Activated CD4-positive, alpha-beta T cell treated with anti-CD3 and anti-CD28 coated beads, Interleukin-2, amount 50 U/mL, for 24 hours (primary cell): ENCODE data around the gene PDCD4.
A peak's percentile ranks its signal among the peaks of the same experiment; 100 is the strongest.
"Not testable (repeated sequence)": the region's sequence is repeated elsewhere in the genome, so short reads cannot be mapped to it uniquely, and the experiment has no call there.

Experiments
- DNase-seq, 2 donors: peaks; one replicate each; pipeline ENCODE4 v3.0.0-alpha.2; 2020; ENCODE audit warnings: low read depth in 1 of 2, low spot score in 1 of 2

Gene PDCD4

DNA sequence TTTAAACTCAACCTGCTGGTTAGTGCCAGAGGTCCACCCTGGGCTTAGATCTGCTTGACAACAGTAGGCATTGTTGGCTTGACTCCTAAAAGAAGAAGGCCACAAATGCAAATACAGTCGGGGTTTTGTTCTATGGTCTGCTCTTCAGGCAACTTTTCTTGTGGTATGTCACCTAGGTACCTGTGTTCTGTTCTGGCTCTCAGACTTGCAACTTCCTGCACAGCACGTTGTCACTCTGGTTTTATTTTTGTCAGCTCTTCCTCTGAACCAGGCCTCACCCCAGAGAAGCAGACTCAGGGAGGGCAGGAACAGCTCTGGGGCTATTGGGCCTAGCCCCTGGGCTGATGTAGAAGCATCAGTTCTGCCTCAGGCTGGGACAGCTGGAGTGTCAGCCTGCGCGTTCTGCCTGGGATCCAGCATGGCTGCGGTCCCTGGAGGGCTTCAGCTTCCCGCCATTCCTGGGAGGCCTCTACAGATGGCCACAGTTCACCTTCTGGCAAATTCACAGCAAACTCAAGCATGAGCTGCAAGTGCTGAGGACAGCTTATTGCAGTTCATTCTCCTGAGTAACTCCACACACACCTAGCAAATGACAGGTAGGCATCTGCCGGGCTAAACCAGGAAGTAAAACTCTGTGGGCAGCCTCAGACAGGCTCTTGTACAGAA is 11.0 kb upstream of the PDCD4 start:
- no peak for DNase-seq

- no peak for DNase-seq
Observed at GRCh38 chr10:110861476-110861875, 10.3 kb upstream of the PDCD4 start.

GRCh38 chr10:110861930-110862649 is 9.6 kb upstream of the PDCD4 start:
- DNase-seq, result no peak

DNA sequence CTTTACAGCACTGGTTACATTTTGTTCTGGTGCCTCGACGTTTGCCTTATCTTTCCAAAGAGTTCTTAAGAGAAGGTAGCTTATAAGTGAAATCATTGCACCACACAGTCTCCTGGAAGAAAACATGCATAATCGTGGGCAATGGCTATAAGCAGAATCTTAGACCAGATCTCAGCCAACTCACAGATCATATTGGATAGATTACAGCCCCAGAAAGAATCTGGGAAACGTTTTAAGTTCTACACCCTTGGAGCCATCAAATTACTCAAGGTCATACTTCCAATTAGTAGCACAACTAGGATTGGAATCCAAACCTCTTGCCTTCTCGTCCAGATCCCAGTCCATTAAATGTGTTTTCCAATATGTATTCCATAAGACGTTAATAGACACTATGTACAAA is 8.8 kb upstream of the PDCD4 start:
- no peak for DNase-seq

DNA sequence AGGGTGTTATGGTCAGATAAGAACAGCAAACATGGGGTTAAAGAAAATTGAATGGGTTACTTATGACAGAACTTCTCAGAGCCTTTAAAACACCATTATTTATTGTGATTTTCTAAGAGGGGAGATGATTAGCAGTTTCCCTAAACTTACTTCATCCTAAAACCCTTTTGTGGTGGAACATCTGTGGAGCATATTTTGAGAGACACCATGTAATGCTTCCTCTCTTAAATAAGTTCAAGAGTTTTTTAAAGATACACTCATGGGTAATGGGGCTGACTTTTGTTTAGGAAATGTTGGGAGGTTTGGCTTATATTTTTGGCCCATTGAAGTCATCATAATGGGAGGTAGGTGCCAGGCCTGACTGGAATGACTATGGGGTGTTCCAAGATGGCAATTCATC is 8.4 kb upstream of the PDCD4 start:
- DNase-seq, result no peak

- DNase-seq, result no peak
Observed at GRCh38 chr10:110863956-110864355, 7.8 kb upstream of the PDCD4 start.

DNA sequence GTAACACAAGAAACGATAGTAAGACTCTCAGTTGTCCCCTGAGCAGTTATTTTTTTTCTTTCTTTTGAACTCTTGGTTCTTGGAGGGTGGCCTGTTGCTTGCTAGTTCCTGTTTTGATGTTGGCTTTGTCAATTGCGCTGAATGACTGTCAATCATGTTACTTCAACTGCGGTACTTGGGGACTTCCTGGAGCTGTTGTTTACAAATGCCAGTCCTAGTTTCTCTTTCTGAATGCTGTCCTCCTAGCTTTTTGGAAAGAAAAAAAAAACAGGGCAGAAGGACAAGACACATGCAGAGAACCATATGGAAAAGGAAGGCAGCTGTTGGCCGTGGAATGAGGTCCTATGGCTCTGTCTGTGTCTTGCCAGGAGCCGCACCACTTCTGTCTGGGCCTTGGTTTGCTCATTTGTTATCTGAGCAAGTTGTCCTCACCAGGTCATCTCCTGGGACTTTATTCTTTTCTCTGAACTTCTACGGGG is 7.0 kb upstream of the PDCD4 start:
- DNase-seq, result peak in 1 of 2 donors; percentile 36

GRCh38 chr10:110865186-110865808 is 6.4 kb upstream of the PDCD4 start:
- no peak for DNase-seq

DNA sequence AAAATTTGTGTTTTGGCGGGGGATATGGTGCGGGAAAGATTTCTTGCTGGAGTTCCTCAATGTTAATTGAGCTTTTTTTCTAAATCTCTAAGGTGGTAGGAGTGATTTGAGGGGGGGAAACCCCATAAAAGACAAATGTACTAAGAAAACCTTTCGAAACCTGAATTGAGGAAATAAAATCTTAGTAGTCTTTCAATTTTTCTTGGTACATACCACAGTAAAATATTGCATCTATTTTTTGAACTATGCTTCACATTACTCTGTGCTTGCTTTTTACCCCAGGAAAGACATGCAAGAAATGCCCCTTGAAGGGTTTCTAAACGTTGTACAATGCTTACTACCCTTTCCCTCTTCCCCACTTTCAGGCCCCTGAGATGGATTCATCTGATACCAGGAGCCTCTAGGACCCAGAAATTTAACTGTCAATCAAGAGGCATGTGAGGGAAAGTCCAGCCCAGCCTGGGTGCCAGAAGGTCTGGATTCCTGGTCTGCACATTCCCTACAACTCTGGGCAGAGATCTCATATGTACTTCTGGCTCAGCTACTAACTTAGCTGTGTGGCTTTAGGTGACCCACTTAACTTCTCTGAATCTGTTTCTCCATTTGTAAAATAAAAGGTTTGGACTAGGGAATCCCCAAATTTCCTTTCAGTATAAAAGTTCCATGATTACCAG is 5.8 kb upstream of the PDCD4 start:
- DNase-seq, result no peak

DNA sequence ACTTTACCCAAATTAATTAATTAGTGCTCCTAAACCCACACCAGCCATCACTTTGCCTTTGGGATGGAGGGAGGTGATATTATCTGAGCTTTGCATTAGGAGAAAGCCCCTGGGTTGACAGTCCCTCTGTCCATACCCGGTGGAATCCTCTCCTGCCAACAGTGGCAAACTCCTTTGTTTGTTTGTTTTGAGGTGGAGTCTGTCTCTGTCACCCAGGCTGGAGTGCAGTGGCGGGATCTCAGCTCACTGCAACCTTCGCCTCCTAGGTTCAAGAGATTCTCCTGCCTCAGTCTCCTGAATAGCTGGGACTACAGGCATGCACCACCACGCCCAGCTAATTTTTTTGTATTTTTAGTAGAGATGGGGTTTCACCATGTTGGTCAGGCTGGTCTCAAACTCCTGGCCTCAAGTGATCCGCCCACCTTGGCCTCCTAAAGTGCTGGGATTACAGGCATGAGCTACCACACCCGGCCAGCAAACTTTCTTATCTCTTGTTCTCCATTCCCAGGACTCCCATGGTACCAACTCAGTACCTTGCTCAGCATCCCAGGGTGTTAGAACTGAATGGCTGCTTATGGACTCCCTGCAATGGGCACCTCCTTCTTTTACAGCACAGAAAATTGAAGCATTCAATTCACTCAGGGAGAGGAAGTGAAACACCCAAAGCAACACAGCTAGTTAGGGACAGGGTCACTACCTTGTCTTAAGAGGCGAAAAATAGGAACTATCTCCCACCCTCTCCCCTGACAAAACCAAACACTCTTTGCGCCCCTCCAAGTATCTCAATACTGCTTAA is 4.5 kb upstream of the PDCD4 start:
- DNase-seq, result not testable (repeated sequence)

DNA sequence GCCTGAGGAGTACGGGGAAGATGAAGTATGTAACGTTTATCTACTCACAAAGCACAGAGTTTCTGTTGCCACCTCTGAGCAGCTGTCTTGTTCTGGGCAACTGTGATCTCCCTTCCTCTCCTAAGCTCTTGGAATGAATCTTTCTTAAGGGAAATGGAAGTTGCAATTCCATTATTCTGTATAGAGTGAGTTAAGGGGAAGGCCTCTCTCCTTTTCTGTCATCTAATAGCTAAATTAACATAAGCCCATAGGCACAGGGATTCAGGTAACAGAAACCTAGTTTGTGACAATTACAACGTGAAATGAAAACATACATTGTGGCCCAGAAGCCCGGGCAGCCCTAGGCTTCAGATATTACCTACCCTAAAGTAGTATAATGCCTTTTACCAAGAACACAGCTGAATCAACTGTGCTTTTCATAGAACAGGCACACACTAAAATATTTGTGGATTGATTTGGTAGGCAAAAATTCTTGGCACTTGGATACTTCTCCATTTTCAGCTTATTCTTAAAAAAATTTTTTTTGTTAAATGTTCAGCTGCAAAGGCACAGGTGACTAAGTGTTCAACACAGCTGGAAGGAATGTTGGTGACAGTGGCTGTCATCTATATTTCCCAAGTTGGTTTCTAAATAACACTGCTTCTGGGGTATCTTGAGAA is 3.8 kb upstream of the PDCD4 start:
- DNase-seq, result no peak

DNA sequence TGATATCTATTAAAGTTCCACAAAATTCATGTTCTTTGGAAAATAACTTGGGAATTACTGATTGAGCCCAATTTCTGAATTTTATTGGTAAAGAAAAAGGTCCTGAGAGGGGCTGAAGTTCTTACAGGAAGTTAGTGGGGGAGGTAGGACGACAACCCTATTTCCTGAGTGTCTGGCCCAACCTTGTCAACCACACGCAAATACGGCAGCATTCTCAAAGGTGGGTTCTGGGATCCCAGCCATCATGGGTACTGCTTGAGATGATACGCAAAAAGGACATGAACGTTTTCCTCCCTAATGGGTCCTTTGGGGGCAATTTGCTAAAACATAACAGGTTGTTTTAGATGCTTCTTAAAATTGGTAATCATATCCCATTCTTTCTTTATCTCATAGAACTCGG is 2.7 kb upstream of the PDCD4 start:
- no peak for DNase-seq

GRCh38 chr10:110870823-110871297 is 868 bp upstream of the PDCD4 start:
- no peak for DNase-seq

GRCh38 chr10:110872145-110872983 is 636 bp downstream of the PDCD4 start:
- DNase-seq, result peak; percentile 55 to 69

DNA sequence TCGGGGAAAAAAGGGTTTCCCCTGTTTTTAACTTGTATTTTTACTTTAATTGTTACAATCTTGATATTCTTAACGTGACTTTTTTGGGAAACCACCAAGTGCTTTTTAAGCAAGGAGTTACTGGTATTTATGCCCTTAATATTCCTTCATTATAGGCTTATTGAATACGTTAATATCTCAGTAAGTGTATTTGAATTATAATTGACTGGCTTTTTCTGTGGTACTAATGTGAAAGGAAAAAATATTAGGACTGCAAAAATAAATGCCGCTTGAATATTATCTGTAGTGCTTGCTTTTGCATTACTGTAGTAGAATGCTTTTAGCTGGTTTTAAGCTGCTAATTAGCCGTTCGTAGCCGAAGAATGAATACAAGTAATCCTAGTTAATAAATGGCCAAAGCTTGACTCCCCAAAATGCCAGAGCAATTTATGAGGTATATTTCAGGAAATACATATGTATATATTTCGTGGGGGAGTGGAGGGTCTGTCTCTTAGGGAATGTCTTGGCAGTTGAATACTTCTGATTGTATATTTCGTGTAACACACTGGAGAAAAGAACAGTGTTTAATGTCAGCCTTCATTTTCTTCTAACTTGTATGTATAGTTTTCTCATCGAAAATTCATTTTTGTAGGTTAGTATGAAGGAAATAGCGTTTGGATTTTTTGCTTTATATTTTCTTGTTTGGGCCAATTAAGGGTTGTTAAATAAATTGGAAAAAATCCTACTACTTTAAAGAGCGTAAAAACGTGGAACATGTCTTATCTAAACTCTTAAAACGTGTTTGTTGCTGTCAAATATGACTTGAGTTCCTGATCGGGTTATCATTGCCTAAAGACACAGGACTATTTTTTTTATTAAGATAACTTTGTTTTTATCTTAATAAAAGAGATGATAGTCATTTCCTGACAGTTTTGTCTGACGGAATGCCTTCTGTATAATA is 1.5 kb downstream of the PDCD4 start:
- DNase-seq, result no peak

DNA sequence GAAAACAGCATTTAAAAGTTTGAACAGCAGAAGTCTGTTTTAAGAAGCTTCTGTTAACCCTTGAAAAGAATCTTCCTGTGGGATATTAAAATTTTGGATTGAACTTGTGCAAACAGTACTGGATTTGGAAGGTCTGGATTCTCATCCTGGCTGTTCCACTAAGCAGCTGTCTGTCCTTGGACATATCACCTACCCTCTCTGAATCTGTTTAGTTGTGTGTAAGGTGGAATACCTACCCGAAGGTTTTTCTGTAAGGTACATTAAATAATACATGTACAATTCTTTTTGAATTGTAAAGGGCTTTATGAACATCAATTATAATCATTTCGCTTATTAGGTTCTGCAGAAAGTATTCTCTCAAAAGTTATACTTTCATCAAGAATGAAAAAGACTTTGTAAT is 2.2 kb downstream of the PDCD4 start:
- DNase-seq, result no peak

GRCh38 chr10:110876000-110876399 is 4.3 kb downstream of the PDCD4 start:
- DNase-seq, result no peak

- no peak for DNase-seq
Observed at GRCh38 chr10:110876788-110877187, 5.1 kb downstream of the PDCD4 start.
